Peyer's patch (tissue), 4 donors: ENCODE measurements around the gene CDH23. TPM values are rescaled to one million over a fixed set of nuclear protein-coding genes. Genes with fewer than 3 reads are reported as not detected.
A peak's percentile ranks its signal among the peaks of the same experiment; 100 is the strongest.

Source experiments
- DNase-seq, 3 donors: peaks; one replicate each; pipeline ENCODE4 v3.0.0-alpha.2; 2017 to 2019
- H3K27ac ChIP-seq, 4 donors: fragments of 200-600 bp; sonication (generic); one replicate each; pipeline ENCODE4 v1.5.1; 2016 to 2019
- H3K27me3 ChIP-seq, 2 donors: fragments of 200-600 bp; sonication (generic); one replicate each; pipeline ENCODE4 v1.5.1; 2019
- H3K36me3 ChIP-seq, 3 donors: fragments of 200-600 bp; sonication (generic); one replicate each; pipeline ENCODE4 v1.5.1; 2016 to 2019
- H3K4me1 ChIP-seq, 4 donors: fragments of 200-600 bp; sonication (generic); one replicate each; pipeline ENCODE4 v1.5.1; 2016 to 2019
- H3K4me3 ChIP-seq, 4 donors: fragments of 200-600 bp; sonication (generic); 1 replicate in 3 of 4; 2 replicates in 1 of 4; pipeline ENCODE4 v1.5.1; 2016 to 2019; ENCODE audit warnings: mild to moderate bottlenecking in 1 of 4
- H3K9me3 ChIP-seq, 4 donors: fragments of 200-600 bp; sonication (generic); one replicate each; pipeline ENCODE4 v1.5.1; 2016 to 2019; ENCODE audit warnings: mild to moderate bottlenecking in 1 of 4
- POLR2A ChIP-seq, 2 donors: fragments of 450-650 bp; IDR thresholded peaks; one replicate each; pipeline ENCODE4 v1.5.1; 2017; ENCODE audit warnings: antibody characterized with exemption in 2 of 2, mild to moderate bottlenecking in 2 of 2, moderate library complexity in 2 of 2
- total RNA-seq, 4 donors: library from RNA; depleted of rRNA; stranded (reverse); fragments of >200 nt; gene quantifications; one replicate each; pipeline ENCODE4 v1.1.0, GENCODE V29; 2016
- TF ChIP-seq, protein P1 (sequence below), 6 experiments: fragments of 450-650 bp in 4 of 6; fragments of 200-600 bp in 2 of 6; sonication (generic) in 1 of 6; IDR thresholded peaks; one replicate each; pipeline ENCODE4 v1.5.1; 2017 to 2019; ENCODE audit warnings: antibody characterized with exemption in 6 of 6, mild to moderate bottlenecking in 3 of 6, moderate library complexity in 1 of 6

CDH23 gene
- total RNA-seq, 4 donors from 2014 or later = 3.2 to 9.9 (median 5.4) TPM

GRCh38 chr10:71616817-71617654 lies 220.3 kb downstream of the CDH23 start:
- Histone ChIP-seq H3K27me3 (no peaks in the 10 kb centered on the region), H3K27ac (peak overlapping the region in 3 of 4 donors; percentile 54 to 92 (median 61)), H3K9me3 (no peaks in the 10 kb centered on the region), H3K36me3 (no peaks in the 10 kb centered on the region), H3K4me1 (peaks cover 0 to 15% (median 5%) of the 10 kb centered on the region in 4 donors), H3K4me3 (no peak overlapping the region)
- TF ChIP-seq POLR2A (IDR thresholded peaks at IDR 0.05) = peak; percentile 39 to 81
- TF ChIP-seq, protein P1, sequence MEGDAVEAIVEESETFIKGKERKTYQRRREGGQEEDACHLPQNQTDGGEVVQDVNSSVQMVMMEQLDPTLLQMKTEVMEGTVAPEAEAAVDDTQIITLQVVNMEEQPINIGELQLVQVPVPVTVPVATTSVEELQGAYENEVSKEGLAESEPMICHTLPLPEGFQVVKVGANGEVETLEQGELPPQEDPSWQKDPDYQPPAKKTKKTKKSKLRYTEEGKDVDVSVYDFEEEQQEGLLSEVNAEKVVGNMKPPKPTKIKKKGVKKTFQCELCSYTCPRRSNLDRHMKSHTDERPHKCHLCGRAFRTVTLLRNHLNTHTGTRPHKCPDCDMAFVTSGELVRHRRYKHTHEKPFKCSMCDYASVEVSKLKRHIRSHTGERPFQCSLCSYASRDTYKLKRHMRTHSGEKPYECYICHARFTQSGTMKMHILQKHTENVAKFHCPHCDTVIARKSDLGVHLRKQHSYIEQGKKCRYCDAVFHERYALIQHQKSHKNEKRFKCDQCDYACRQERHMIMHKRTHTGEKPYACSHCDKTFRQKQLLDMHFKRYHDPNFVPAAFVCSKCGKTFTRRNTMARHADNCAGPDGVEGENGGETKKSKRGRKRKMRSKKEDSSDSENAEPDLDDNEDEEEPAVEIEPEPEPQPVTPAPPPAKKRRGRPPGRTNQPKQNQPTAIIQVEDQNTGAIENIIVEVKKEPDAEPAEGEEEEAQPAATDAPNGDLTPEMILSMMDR (IDR thresholded peaks at IDR 0.05) = peak in 3 of 6 experiments; percentile 27 to 33 (median 31)
- DNase-seq = peak in 2 of 3 donors; percentile 76 to 85

- no peak for DNase-seq
- Histone ChIP-seq H3K9me3 (no peaks in the 10 kb centered on the region), H3K4me3 (no peak overlapping the region), H3K36me3 (no peaks in the 10 kb centered on the region), H3K27me3 (no peaks in the 10 kb centered on the region), H3K27ac (no peak overlapping the region), H3K4me1 (peaks cover 0 to 8% (median 3%) of the 10 kb centered on the region in 4 donors)
- TF ChIP-seq, protein P1 (IDR thresholded peaks at IDR 0.05) = no peak
- TF ChIP-seq POLR2A (IDR thresholded peaks at IDR 0.05) = no peak
These were observed 221.5 kb downstream of the CDH23 start for GRCh38 chr10:71618176-71618575.

DNA sequence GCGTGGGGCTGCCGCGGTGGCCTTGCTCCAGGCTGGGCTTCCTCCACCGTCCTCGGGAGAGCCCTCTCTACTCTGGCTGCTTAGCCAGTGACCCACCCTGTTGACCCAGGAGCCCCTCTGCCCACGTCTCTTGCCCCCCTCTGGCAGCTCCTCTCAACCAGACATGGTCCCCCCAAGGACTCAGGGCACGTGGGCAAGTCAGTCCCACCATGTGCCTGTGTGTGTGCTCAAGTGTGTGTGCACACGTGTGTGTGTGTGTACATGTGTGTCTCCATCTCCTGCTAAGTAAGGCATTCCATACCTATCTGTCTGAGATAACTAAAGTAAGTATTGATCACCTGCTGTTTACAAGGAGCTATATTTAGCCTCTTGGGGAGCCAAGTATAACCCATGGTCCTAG lies 221.9 kb downstream of the CDH23 start:
- Histone ChIP-seq H3K4me1 (peaks cover 0 to 7% (median 3%) of the 10 kb centered on the region in 4 donors), H3K4me3 (no peak overlapping the region), H3K9me3 (no peaks in the 10 kb centered on the region), H3K27me3 (no peaks in the 10 kb centered on the region), H3K27ac (no peak overlapping the region), H3K36me3 (no peaks in the 10 kb centered on the region)
- no peak for DNase-seq
- no peak for TF ChIP-seq POLR2A (IDR thresholded peaks at IDR 0.05)
- TF ChIP-seq, protein P1 (IDR thresholded peaks at IDR 0.05) = no peak

DNA sequence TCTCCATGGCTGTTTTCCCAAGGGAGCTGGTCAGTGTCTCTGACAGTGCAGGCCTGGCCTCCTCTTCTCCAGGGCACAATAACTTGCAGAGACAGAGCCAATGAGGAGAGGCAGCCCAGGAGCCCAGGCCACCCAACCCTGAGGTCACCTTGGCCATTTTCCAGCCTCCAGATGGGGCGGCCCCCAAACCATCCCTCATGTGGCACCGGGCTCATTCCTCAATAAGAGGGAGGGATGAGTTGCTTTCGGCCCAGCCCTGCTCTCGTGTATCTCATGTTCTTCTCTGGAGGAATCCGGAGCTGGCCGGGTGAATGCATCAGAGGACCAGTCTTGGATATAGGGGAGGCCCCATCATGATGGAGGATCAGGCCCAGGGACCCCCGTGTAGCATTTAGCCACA lies 223.9 kb downstream of the CDH23 start:
- Histone ChIP-seq H3K4me1 (peaks cover 0 to 6% (median 0%) of the 10 kb centered on the region in 4 donors), H3K9me3 (no peaks in the 10 kb centered on the region), H3K4me3 (no peak overlapping the region), H3K27me3 (no peaks in the 10 kb centered on the region), H3K27ac (no peak overlapping the region), H3K36me3 (no peaks in the 10 kb centered on the region)
- no peak for TF ChIP-seq POLR2A (IDR thresholded peaks at IDR 0.05)
- TF ChIP-seq, protein P1 (IDR thresholded peaks at IDR 0.05) = no peak
- no peak for DNase-seq

DNA sequence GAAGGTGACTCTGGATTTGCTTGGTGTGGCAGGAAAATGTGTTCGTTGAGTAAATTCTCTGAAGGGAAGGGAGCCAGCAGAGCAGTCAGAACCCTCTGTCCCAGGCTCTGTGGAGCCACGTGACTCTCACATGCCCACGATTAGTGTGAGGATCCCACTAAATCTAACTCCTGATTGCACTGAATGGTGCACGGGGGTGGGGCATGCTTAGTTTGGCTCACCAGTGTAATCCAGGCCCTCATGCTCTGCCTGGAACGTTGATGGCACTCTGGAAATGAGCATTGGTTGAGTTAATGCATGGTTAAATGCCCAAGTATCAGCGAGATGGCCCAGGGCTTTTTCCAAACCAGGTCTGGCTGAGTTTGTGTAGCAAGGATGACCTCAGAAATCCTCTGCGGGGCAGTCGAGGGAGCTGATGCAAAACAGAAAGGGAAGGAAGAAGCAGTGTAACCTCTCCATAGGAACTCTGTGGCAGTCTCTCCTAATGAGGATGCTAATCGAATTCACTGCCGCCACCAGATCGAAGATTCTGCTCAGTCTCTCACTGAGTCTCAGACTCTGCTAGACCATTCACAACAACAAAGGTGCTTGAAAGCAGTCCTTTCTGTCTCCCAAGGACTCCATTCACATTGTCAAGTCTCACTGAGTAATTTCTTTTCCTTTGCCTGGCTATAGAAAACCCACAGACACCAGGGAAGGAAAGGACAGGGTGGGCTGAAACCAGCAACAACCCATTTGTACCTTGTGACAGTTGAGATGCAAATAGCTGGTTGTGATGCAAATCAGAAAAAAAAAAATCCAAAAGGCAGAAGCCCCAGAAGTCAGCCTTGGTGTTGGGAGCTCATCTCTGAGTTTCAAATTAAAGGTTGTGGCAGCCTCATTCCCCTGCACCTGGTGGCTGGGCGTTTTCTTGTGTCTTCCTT lies 224.8 kb downstream of the CDH23 start:
- H3K4me3 ChIP-seq = no peak overlapping the region
- H3K27ac ChIP-seq = no peak overlapping the region

More for the DNA sequence above, 224.8 kb downstream of the CDH23 start:
- DNase-seq = no peak
- H3K4me1 ChIP-seq = peaks cover 0 to 6% (median 0%) of the 10 kb centered on the region in 4 donors
- H3K9me3 ChIP-seq = no peaks in the 10 kb centered on the region
- no peaks in the 10 kb centered on the region for H3K36me3 ChIP-seq
- H3K27me3 ChIP-seq = no peaks in the 10 kb centered on the region
- TF ChIP-seq POLR2A (IDR thresholded peaks at IDR 0.05) = no peak
- TF ChIP-seq, protein P1 (IDR thresholded peaks at IDR 0.05) = no peak
